ENCODE measurements around the gene ZNF682.
"Not testable (repeated sequence)": the region's sequence is repeated elsewhere in the genome, so short reads cannot be mapped to it uniquely, and the experiment has no call there.

ZNF682 gene

DNA sequence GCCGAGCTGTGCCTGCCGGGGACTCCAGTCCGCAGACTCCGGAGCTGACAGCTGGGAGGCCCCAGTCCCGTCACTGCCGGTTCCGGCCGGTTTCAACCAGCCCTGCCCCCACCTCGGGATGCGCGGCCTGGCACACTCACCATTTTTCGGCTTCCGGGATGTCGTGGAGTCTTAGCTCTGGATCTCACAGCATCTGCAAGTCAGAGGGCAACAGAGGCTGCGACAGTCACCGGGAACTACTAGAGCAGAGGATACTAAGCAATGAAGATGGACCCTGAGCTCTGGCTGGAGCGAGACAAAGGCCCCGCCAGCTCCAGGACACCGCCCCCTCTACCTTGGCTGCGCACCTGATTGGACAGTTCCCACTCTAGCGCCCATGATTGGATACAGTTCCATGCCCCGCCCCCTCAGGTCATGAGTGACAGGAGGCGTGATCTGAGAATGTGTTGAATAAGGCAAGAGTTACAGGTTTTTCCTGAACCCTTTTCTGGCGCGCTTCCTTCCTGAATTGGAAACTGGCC lies at the start of gene ZNF682:
Gene ZNF682, minus strand, starts transcription at position 303 of the 521 bp plus-strand sequence. Its CDS starts 160 bp downstream, at position 143.
- no peak for DNase-seq

DNA sequence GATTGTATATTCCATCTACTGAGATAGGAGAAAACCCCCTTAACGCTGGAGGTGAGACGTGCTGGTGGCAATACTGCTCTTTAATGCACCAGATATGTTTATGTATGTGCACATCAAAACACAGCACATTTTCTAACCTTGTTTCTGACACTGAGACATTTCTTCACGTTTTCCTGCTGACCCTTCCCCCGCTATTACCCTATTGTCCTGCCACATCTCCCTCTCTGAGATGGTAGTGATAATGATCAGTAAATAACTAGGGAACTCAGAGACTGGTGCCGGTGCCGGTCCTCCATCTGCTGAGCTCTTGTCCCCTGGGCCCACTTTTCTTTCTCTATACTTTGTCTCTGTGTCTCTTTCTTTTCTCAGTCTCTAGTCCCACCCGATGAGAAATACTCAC lies 43.6 kb upstream of the ZNF682 start:
- not testable (repeated sequence) for DNase-seq

DNA sequence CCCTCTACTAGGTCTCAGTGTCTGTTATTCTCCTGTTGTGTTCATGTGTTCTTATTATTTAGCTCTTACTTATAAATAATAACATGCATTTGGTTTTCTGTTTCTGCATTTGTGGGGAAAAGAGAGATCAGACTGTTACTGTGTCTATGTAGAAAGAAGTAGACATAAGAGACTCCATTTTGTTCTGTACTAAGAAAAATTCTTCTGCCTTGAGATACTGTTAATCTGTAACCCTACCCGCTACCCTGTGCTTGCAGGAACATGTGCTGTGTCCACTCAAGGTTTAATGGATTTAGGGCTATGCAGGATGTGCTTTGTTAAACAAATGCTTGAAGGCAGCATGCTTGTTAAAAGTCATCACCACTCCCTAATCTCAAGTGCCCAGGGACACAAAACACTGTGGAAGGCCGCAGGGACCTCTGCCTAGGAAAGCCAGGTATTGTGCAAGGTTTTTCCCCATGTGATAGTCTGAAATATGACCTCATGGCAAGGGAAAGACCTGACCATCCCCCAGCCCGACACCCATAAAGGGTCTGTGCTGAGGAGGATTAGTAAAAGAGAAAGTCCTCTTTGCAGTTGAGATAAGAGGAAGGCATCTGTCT lies 43.0 kb upstream of the ZNF682 start:
- not testable (repeated sequence) for DNase-seq

DNA sequence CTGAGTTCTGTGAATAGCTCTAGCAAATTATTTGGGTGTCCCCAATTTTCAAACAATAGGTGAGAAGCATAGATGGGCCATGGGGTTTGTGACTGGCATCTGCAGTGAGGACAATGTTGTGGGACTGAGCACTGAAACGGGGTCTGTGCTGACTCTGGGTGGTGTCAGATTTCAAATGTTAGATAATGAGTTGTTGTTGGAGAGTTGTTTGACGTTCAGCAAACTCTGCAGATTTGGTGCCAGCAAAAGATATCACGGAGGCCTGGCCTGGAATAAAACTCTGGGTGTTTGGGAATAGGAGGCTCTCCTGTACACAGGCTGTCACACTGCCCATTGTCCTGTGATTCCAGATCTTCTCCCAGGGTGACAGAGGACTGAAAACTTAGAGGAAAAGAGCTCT lies 41.4 kb upstream of the ZNF682 start:
- DNase-seq = no peak

DNA sequence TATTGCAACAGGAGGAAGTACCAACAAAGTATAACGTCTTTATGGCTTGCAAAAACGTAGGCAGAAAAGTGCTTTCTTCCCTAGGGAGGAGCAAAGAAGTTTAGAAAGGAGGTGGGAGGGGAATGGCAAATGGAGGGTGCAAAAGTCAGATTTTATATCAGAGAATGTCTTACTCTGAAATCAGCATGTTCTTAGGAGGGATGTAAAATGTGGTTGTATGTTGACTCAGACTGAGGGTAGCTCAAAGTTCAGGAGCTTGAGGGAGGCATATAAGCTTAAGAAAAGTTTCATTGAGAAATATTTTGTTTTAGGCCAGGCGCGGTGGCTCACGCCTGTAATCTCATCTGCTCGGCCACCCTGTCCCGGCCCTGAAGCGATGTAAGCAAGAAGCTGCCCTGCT lies 40.2 kb upstream of the ZNF682 start:
- DNase-seq = no peak

GRCh38 chr19:20078581-20079031 lies 39.3 kb upstream of the ZNF682 start:
- no peak for DNase-seq

DNA sequence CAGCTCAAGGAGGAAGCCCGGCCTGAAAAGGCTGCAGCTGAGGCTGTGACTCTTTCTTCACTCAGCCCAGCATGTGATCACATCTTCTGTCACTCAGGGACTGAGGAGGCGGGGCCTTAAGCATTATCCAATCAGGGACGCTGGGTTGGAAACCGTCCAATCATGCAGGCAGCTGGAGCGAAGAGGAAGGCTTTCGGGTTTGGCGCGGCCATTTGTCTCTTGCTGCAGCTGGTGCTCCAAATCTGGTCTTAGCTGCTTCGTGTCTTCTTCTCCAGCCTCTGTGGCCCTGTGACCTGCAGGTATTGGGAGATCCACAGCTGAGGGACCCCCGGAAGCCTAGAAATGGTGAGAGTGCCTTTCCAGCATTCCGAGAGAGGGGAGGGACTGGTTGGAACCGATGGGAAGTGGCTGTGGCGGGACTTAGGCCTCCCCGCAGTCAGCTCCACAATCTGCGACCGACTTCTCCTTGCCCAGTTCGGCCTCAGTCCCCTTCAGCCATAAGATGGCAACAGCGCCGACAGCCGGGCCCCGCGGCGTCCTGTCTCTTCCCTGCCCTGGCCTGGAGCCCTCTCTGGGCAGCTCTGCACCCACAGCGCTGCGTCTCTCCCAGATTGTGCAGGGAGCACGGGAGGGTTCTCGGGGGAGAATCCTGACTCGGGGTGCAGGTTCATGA lies 38.6 kb upstream of the ZNF682 start, which contains the start of gene ZNF90:
Gene ZNF90, plus strand, starts transcription at position 210 of the 673 bp plus-strand sequence. Its CDS starts 133 bp downstream, at position 343.
- DNase-seq = no peak

DNA sequence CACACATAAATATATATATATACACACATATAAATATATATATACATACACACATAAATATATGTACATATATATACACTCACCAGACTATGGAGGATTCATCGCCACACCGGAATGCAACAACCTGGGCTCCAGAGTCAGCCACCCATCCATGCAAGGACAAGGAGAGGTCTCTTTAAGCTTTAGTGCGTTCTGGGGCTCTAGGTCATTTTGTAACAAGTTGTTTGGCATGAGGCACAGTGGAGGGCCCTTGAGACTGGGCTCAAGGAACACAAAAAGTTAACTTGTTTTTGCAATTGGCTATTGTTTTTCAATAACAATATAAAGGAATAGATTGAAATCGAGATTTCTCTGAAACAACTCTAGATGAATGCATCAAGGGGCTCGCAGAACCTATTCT lies 33.6 kb upstream of the ZNF682 start:
- no peak for DNase-seq

DNA sequence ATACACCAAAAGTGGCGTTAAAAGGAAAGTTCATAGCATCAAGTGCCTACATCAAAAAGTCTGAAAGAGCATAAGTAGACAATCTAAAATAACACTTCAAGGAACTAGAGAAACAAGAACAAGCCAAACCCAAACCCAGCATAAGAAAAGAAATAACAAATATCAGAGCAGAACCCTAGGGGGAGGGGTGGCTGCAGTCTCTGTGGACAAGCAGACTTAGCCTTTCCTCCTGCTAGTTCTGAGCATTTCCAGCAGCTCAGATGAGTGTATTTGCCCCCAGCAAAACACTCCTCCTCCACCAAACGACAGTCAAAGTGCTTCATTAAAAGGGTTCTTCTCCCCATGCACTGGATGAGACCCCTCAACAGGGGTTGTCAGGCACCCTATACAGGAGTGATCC lies 31.4 kb upstream of the ZNF682 start:
- DNase-seq = no peak

DNA sequence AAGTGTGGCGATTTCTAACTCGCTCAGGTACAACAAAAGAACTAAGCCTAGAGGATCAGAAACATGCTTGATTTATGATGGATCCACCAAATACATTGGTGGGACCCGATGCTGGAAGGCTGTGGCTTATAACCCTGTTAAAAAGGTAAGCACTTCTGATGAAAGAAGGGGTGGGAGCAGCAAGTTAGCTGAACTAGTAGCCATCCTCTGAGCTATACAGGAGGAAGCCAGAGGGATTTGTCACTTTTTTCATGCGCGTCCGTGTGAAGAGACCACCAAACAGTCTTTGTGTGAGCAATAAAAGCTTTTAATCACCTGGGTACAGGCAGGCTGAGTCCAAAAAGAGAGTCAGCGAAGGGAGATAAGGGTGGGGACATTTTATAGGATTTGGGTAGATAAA lies 29.3 kb upstream of the ZNF682 start:
- not testable (repeated sequence) for DNase-seq

DNA sequence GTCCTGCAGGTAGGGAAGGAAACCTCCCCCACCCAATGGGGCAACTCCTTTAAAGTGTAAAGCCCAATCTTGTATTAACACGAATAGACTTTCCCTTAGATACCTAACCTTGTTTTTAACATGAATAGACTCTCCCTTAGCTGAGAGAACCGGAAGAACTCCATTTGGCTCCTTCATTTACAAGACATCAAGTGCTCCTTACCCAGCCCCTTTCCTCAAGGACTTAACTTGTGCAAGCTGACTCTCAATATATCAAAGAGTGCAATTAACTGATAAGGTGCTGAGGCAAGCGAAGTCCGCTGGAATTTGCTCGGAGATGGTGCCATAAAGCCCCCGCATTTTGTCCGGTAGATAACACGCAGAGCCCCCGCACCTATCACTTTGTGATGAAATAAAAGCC lies 28.6 kb upstream of the ZNF682 start:
- DNase-seq = no peak

GRCh38 chr19:20066861-20067260 lies 27.6 kb upstream of the ZNF682 start:
- no peak for DNase-seq

DNA sequence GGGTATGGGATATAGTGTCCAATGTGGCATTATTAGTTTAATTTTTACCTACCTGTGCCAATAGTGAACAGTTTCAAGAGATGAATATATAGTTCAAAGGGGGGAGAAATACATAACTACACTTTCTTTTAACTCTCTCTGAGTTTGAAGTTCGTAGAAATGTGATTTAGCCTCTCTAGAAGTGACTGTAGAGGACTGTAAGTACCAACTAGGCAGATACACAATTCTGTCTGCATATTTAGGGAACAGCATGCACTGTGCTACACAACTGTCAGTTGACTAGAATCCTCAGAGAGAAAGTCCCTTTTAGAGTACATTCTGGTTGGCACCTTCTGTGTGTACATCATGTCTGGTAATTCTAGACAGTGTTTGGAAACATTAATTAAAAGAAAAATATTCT lies 21.0 kb upstream of the ZNF682 start:
- no peak for DNase-seq

DNA sequence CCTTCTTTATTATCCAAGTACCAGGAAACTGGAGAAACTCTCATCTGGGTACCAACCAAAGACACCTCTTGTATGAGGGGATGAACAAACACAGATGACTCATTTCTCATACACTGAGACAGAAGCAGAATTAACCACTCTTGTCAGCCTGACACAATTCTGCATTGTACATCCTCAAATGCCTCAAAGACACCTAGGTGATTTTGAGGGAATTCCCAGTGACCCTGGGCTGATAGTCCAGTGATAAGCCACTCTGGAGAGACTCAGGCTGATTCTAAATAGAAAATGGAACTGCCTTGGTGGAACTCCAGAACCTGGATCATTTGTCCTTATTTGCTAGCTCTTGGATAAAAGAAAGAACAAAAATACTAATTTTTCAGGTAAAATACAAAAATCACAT lies 19.4 kb upstream of the ZNF682 start:
- not testable (repeated sequence) for DNase-seq

DNA sequence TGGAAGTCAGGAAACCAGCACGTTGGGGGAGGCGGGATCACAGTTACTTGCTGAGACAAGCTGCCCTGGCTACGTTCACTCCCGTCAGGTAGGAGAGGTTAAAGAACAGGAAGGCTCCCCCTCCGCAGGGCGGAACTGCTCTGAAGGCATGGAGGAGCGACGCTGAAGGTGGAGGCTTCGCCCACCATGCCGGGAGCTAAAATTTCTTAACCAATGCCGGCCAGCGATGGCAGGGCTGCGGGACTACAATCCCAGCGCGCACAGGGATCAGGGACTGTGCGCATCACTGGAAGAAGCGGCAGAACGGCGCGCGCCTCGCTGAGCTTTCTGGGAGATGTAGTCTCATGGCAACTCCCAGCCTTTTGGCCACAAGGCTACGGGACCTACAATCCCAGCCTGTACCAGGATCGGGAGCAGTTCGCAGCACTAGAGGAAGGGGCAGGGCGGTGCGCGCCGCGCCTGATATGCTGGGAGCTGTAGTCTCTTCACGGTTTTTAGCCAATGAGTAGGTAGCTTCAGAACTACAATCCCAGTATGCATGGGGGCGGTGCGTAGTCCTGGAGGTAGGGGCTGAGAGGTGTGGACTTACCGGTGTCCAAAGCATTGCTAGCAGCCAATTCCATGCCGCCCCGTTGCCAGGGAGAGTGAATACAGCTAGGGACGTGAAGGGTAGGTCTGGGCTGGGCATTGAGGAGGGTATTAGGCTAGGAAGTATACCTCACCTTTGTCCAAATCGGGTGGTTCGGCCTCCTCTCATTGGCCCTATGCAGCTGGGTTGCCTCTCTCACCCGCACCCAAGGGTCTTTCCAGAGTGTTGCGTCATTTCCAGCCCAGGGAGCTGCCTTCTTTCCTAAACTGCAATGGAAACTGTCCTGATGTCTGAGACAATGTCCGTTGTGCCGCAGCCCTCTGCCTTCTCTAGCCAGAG lies 12.8 kb upstream of the ZNF682 start:
- no peak for DNase-seq

- DNase-seq = not testable (repeated sequence)
These were observed 6.4 kb upstream of the ZNF682 start for GRCh38 chr19:20045742-20046141.

- no peak for DNase-seq
These were observed 5.4 kb upstream of the ZNF682 start for GRCh38 chr19:20044663-20045062.

GRCh38 chr19:20038358-20039202 lies 725 bp downstream of the ZNF682 start:
- no peak for DNase-seq

GRCh38 chr19:20035935-20036334 lies 3.4 kb downstream of the ZNF682 start:
- no peak for DNase-seq

GRCh38 chr19:20028611-20029010 lies 10.7 kb downstream of the ZNF682 start:
- no peak for DNase-seq

DNA sequence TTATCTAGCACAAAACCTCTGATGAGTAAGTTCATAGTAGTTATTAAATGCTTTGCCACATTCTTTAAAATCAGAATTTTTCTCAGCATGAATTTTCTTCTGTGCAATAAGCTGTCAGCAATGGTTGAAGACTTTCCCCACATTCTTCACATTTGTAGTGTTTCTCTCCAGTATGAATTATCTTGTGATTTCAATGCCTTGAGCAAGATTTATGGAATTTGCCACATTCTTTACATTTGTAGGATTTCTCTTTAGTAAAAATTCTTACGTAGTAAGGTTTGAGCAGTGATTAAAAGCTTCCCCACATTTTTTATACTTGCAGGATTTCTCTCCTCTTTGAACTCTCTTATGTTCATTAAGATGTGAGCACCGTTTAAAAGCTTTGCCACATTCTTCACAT lies 33.6 kb downstream of the ZNF682 start:
- DNase-seq = no peak

GRCh38 chr19:19997656-19998268 lies 41.5 kb downstream of the ZNF682 start:
- DNase-seq = no peak
